GM12878 (cell line): ENCODE data around the gene AHNAK2. TPM values are rescaled to one million over a fixed set of nuclear protein-coding genes. Genes with fewer than 3 reads are reported as not detected.

ENCODE experiments used
- BMI1 ChIP-seq: fragments of 450-650 bp; IDR thresholded peaks from 2 replicates; pipeline ENCODE4 v1.6.1; 2016; ENCODE audit warnings: mild to moderate bottlenecking, moderate library complexity, borderline replicate concordance
- ESRRA ChIP-seq: IDR thresholded peaks from 2 replicates; pipeline ENCODE4 v1.6.1; 2012; ENCODE audit warnings: mild to moderate bottlenecking, low read length, improper control_type of control experiment
- HCFC1 ChIP-seq: fragments of 150-350 bp; IDR thresholded peaks from 2 replicates; pipeline ENCODE4 v1.6.1; 2014; ENCODE audit warnings: low read length
- HDGF ChIP-seq: fragments of 450-650 bp; IDR thresholded peaks from 2 replicates; pipeline ENCODE4 v1.6.1; 2016; ENCODE audit warnings: antibody characterized with exemption
- MEF2A ChIP-seq: IDR thresholded peaks from 2 replicates; pipeline ENCODE4 v1.6.1; 2011; ENCODE audit warnings: low read depth, mild to moderate bottlenecking, low read length, moderate library complexity; ENCODE audit not compliant: insufficient read depth
- MEF2B ChIP-seq: fragments of 450-650 bp; IDR thresholded peaks from 2 replicates; pipeline ENCODE4 v1.6.1; 2018; ENCODE audit warnings: mild to moderate bottlenecking, moderate library complexity; ENCODE audit not compliant: partially characterized antibody, poor library complexity, severe bottlenecking
- NFIC ChIP-seq: IDR thresholded peaks from 2 replicates; pipeline ENCODE4 v1.6.1; 2012; ENCODE audit warnings: low read depth, mild to moderate bottlenecking, inconsistent platforms, low read length, moderate library complexity
- SIN3A ChIP-seq: IDR thresholded peaks from 2 replicates; pipeline ENCODE4 v1.6.1; 2012; ENCODE audit warnings: low read depth, low read length, improper control_type of control experiment
- SMARCA5 ChIP-seq: fragments of 450-650 bp; IDR thresholded peaks from 2 replicates; pipeline ENCODE4 v1.6.1; 2017; ENCODE audit warnings: mild to moderate bottlenecking
- STAT1 ChIP-seq: fragments of 450-650 bp; conservative IDR thresholded peaks from 2 replicates; pipeline ENCODE4 v1.6.1; 2014; ENCODE audit warnings: antibody characterized with exemption, mild to moderate bottlenecking
- ZNF207 ChIP-seq: fragments of 450-650 bp; IDR thresholded peaks from 2 replicates; pipeline ENCODE4 v1.6.1; 2014; ENCODE audit warnings: antibody characterized with exemption, mild to moderate bottlenecking, borderline replicate concordance
- ZNF592 ChIP-seq: fragments of 450-650 bp; IDR thresholded peaks from 2 replicates; pipeline ENCODE4 v1.6.1; 2017; ENCODE audit warnings: mild to moderate bottlenecking, moderate library complexity
- ZNF687 ChIP-seq: fragments of 450-650 bp; IDR thresholded peaks from 2 replicates; pipeline ENCODE4 v1.6.1; 2017; ENCODE audit warnings: mild to moderate bottlenecking, moderate library complexity
- polyA plus RNA-seq, 11 experiments: library from polyadenylated mRNA; depleted of rRNA in 4 of 11; unstranded in 6 of 11; stranded (reverse) in 5 of 11; fragments of >200 nt; fragmentation: Nextera tagmentation in 4 of 11; fragmentation: Illumina TruSeq in 1 of 11; extraction: Ambion mirVana in 4 of 11; extraction: Trizol in 1 of 11; gene quantifications; 1 replicate in 1 of 11; 2 replicates in 10 of 11; pipeline versions ENCODE4 v1.2.1 to v1.2.3, GENCODE V29; 2011 to 2016; ENCODE audit warnings: inconsistent platforms in 2 of 11, missing spikeins in 2 of 11, low read depth in 1 of 11
- total RNA-seq, 4 experiments: library from RNA; depleted of rRNA in 3 of 4; stranded (reverse); fragments of >200 nt in 3 of 4; fragmentation: Illumina TruSeq in 1 of 4; extraction: Trizol in 1 of 4; gene quantifications; 2 replicates each; pipeline versions ENCODE4 v1.2.1 to v1.2.3, GENCODE V29; 2013 to 2021
- TF ChIP-seq, protein P1 (sequence below): IDR thresholded peaks from 2 replicates; pipeline ENCODE4 v1.6.1; 2011; ENCODE audit warnings: borderline replicate concordance, low read depth, mild to moderate bottlenecking, moderate library complexity, low read length; ENCODE audit not compliant: insufficient read depth, poor library complexity, severe bottlenecking
- TF ChIP-seq, protein P2 (sequence below): fragments of 450-650 bp; IDR thresholded peaks from 2 replicates; pipeline ENCODE4 v1.6.1; 2014; ENCODE audit warnings: mild to moderate bottlenecking
- TF ChIP-seq, protein P3 (sequence below): fragments of 450-650 bp; conservative IDR thresholded peaks from 2 replicates; pipeline ENCODE4 v1.6.1; 2017; ENCODE audit warnings: mild to moderate bottlenecking, moderate library complexity

Gene AHNAK2
- total and polyA plus RNA-seq, 10 of the 15 experiments (the other 5 are each of a cell fraction or from before 2014, with no cell fraction given): 0.03 to 0.10 TPM; not detected in 8

- TF ChIP-seq BMI1: no peak
- no peak for TF ChIP-seq MEF2A
- no peak; the same call in 1 of the 2 replicates for TF ChIP-seq ZNF592
- TF ChIP-seq ZNF207: peak; percentile 43; the same call in 1 of the 2 replicates
- TF ChIP-seq ESRRA: no peak
- TF ChIP-seq, protein P1, sequence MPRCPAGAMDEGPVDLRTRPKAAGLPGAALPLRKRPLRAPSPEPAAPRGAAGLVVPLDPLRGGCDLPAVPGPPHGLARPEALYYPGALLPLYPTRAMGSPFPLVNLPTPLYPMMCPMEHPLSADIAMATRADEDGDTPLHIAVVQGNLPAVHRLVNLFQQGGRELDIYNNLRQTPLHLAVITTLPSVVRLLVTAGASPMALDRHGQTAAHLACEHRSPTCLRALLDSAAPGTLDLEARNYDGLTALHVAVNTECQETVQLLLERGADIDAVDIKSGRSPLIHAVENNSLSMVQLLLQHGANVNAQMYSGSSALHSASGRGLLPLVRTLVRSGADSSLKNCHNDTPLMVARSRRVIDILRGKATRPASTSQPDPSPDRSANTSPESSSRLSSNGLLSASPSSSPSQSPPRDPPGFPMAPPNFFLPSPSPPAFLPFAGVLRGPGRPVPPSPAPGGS: no peak
- no peak for TF ChIP-seq STAT1
- TF ChIP-seq, protein P2, sequence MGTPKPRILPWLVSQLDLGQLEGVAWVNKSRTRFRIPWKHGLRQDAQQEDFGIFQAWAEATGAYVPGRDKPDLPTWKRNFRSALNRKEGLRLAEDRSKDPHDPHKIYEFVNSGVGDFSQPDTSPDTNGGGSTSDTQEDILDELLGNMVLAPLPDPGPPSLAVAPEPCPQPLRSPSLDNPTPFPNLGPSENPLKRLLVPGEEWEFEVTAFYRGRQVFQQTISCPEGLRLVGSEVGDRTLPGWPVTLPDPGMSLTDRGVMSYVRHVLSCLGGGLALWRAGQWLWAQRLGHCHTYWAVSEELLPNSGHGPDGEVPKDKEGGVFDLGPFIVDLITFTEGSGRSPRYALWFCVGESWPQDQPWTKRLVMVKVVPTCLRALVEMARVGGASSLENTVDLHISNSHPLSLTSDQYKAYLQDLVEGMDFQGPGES: no peak
- TF ChIP-seq MEF2B: no peak
- TF ChIP-seq ZNF687: peak; percentile 86
- TF ChIP-seq SMARCA5: 0 out of 2 replicates have a peak, but pooled peaks have one; percentile 69
- TF ChIP-seq, protein P3, sequence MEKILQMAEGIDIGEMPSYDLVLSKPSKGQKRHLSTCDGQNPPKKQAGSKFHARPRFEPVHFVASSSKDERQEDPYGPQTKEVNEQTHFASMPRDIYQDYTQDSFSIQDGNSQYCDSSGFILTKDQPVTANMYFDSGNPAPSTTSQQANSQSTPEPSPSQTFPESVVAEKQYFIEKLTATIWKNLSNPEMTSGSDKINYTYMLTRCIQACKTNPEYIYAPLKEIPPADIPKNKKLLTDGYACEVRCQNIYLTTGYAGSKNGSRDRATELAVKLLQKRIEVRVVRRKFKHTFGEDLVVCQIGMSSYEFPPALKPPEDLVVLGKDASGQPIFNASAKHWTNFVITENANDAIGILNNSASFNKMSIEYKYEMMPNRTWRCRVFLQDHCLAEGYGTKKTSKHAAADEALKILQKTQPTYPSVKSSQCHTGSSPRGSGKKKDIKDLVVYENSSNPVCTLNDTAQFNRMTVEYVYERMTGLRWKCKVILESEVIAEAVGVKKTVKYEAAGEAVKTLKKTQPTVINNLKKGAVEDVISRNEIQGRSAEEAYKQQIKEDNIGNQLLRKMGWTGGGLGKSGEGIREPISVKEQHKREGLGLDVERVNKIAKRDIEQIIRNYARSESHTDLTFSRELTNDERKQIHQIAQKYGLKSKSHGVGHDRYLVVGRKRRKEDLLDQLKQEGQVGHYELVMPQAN: peak; percentile 94
- TF ChIP-seq NFIC: no peak
- peak; percentile 84 for TF ChIP-seq SIN3A
- TF ChIP-seq HCFC1: no peak; the same call in 1 of the 2 replicates
- TF ChIP-seq HDGF: no peak
Measured at GRCh38 chr14:105020815-105021655, 42.9 kb upstream of the AHNAK2 start, which contains the start of gene CDCA4 (continued).
